ENCODE results near the gene GRXCR2.

Gene GRXCR2

DNA sequence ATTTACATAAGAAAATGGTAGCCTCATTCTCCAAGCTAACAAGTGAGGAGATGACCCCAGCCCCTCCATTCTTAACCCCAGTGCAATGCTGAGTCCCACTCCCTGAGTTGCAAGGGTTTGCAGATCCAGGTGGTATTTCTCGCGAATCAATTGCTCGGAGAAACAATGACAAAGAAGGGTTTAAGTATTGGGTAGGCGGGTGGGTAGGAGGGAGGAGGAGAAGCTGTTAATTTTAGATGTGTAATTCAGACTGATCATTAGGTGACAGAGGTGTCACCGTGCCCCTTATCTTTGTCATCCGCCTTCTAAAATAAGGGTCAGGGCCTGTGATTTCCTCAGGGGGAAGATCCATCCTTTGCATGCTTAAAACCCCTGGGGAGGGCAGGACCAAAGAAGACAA lies 46.6 kb upstream of the GRXCR2 start:
- TF ChIP-seq, protein P1, sequence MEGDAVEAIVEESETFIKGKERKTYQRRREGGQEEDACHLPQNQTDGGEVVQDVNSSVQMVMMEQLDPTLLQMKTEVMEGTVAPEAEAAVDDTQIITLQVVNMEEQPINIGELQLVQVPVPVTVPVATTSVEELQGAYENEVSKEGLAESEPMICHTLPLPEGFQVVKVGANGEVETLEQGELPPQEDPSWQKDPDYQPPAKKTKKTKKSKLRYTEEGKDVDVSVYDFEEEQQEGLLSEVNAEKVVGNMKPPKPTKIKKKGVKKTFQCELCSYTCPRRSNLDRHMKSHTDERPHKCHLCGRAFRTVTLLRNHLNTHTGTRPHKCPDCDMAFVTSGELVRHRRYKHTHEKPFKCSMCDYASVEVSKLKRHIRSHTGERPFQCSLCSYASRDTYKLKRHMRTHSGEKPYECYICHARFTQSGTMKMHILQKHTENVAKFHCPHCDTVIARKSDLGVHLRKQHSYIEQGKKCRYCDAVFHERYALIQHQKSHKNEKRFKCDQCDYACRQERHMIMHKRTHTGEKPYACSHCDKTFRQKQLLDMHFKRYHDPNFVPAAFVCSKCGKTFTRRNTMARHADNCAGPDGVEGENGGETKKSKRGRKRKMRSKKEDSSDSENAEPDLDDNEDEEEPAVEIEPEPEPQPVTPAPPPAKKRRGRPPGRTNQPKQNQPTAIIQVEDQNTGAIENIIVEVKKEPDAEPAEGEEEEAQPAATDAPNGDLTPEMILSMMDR (IDR thresholded peaks at IDR 0.05; ENCODE audit: poor library complexity, severe bottlenecking), result no peak
- Histone ChIP-seq H3K27ac (ENCODE audit: poor library complexity, severe bottlenecking) (no peak overlapping the region), H3K4me1 (ENCODE audit: insufficient read depth, poor library complexity, severe bottlenecking) (peaks cover 16% of the 10 kb centered on the region), H3K4me3 (ENCODE audit: severe bottlenecking) (no peak overlapping the region), H3K36me3 (ENCODE audit: low read depth) (no peaks in the 10 kb centered on the region), H3K27me3 (ENCODE audit: insufficient read depth, poor library complexity, severe bottlenecking) (no peaks in the 10 kb centered on the region), H3K9me3 (ENCODE audit: severe bottlenecking) (no peaks in the 10 kb centered on the region)
- DNase-seq (ENCODE audit: low spot score) (no peak), ATAC-seq (ENCODE audit: low read depth) (no peak)

DNA sequence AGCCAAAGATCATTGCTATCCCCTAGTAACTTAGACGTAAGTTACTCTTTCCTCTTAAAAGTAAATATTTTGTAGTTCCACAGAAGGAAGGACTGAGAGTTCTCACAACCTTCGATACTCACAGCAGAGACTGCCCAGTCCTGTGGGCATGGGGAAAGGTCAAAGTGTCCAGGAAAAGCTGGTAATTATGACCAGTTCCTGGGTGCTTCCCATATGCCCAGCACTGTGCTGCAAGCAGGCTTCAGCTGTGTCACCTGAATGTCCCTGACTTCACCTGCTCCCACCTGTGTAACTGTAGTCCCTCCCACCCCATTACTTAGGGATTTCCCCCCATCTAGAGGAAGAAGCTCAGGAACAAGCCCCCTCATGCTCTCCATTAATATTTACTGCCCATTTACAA lies 45.6 kb upstream of the GRXCR2 start:
- H3K4me3 ChIP-seq (ENCODE audit: severe bottlenecking), result no peak overlapping the region
- H3K36me3 ChIP-seq (ENCODE audit: low read depth), result no peaks in the 10 kb centered on the region
- H3K9me3 ChIP-seq (ENCODE audit: severe bottlenecking), result no peaks in the 10 kb centered on the region
- TF ChIP-seq, protein P1 (IDR thresholded peaks at IDR 0.05; ENCODE audit: poor library complexity, severe bottlenecking), result no peak
- H3K4me1 ChIP-seq (ENCODE audit: insufficient read depth, poor library complexity, severe bottlenecking), result peaks cover 13% of the 10 kb centered on the region
- H3K27me3 ChIP-seq (ENCODE audit: insufficient read depth, poor library complexity, severe bottlenecking), result no peaks in the 10 kb centered on the region
- no peak for ATAC-seq (ENCODE audit: low read depth)
- no peak overlapping the region for H3K27ac ChIP-seq (ENCODE audit: poor library complexity, severe bottlenecking)
- no peak for DNase-seq (ENCODE audit: low spot score)

DNA sequence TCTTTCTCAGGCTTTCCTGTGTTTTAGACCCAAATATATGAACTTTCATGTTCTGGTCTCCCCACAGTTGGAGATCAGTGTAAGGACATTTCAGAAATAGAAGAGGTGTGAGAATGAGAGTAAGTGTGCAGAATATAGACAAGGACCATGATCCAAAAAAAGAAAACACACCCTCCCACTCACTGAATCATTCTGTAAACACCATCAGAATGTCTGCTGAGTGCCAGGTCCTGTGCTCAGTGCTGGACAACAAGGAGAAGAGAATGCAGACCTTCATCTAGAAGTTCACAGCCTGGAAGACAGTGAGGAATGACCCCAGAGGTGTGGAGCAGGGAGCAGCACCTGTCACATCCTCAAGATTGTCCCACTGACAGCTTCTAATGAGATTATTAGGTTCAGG lies 44.5 kb upstream of the GRXCR2 start:
- TF ChIP-seq, protein P1 (IDR thresholded peaks at IDR 0.05; ENCODE audit: poor library complexity, severe bottlenecking), result no peak
- no peak overlapping the region for H3K27ac ChIP-seq (ENCODE audit: poor library complexity, severe bottlenecking)
- no peak overlapping the region for H3K4me3 ChIP-seq (ENCODE audit: severe bottlenecking)
- H3K36me3 ChIP-seq (ENCODE audit: low read depth), result no peaks in the 10 kb centered on the region
- H3K4me1 ChIP-seq (ENCODE audit: insufficient read depth, poor library complexity, severe bottlenecking), result peaks cover 13% of the 10 kb centered on the region
- DNase-seq (ENCODE audit: low spot score) (no peak), ATAC-seq (ENCODE audit: low read depth) (no peak)
- H3K9me3 ChIP-seq (ENCODE audit: severe bottlenecking), result no peaks in the 10 kb centered on the region
- H3K27me3 ChIP-seq (ENCODE audit: insufficient read depth, poor library complexity, severe bottlenecking), result no peaks in the 10 kb centered on the region

DNA sequence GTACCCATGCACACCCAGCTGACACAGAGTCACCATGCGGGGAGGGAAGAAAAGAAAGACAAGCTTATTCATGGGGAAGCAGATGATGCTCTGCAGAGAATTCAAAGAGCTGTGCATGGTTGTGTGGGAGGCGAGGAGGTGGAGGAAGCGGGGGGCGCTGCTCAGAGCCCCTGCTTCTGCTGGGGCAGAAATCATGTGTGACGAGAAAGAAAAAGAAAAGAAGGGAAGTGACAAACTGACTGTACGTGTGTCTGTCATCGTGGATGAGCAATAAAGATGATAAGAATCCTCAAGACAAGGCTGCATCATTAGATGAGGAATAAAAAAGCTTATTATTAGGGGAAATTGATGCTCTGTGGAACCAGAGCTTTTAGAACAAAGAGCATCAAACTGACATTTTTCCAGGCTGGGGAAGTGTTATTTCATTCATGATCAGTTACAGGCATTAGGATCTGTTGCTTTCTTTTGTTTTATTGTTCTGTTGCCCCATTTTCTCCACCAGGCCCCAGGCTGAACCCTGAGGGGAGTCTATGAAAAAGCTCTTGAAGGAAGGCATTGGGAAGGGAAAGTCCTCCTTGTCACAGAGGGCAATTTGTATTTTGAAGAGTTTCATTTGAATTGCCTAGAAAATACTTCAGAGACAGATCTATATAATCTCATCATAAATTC lies 43.3 kb upstream of the GRXCR2 start:
- ATAC-seq (ENCODE audit: low read depth) (no peak), DNase-seq (ENCODE audit: low spot score) (no peak)
- Histone ChIP-seq H3K9me3 (ENCODE audit: severe bottlenecking) (no peaks in the 10 kb centered on the region), H3K4me1 (ENCODE audit: insufficient read depth, poor library complexity, severe bottlenecking) (peaks cover 3% of the 10 kb centered on the region), H3K4me3 (ENCODE audit: severe bottlenecking) (no peak overlapping the region), H3K27ac (ENCODE audit: poor library complexity, severe bottlenecking) (no peak overlapping the region), H3K36me3 (ENCODE audit: low read depth) (no peaks in the 10 kb centered on the region), H3K27me3 (ENCODE audit: insufficient read depth, poor library complexity, severe bottlenecking) (no peaks in the 10 kb centered on the region)
- TF ChIP-seq, protein P1 (IDR thresholded peaks at IDR 0.05; ENCODE audit: poor library complexity, severe bottlenecking), result no peak

DNA sequence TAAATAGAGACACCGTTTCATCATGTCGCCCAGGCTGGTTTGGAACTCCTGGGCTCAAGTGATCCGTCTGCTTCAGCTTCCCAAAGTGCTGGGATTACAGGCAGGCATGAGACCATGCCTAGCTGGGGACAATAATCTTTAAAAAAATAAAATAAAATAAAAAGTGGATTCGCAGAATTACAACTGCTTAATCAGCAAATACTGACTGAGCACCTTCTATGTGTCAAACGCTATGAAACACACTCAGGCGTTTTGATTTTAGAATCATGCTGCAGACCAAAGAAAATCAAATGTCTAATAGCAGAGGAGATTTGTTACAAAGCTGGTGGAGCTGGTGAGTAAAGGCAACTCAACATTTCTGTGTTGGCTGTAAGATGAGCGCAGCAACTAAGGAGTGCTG lies 40.9 kb upstream of the GRXCR2 start:
- TF ChIP-seq, protein P1 (IDR thresholded peaks at IDR 0.05; ENCODE audit: poor library complexity, severe bottlenecking), result no peak
- Histone ChIP-seq H3K27ac (ENCODE audit: poor library complexity, severe bottlenecking) (no peak overlapping the region), H3K4me3 (ENCODE audit: severe bottlenecking) (no peak overlapping the region)

More for the DNA sequence above, 40.9 kb upstream of the GRXCR2 start:
- no peak for ATAC-seq (ENCODE audit: low read depth)
- H3K27me3 ChIP-seq (ENCODE audit: insufficient read depth, poor library complexity, severe bottlenecking), result no peaks in the 10 kb centered on the region
- H3K9me3 ChIP-seq (ENCODE audit: severe bottlenecking), result no peaks in the 10 kb centered on the region
- no peaks in the 10 kb centered on the region for H3K36me3 ChIP-seq (ENCODE audit: low read depth)
- H3K4me1 ChIP-seq (ENCODE audit: insufficient read depth, poor library complexity, severe bottlenecking), result no peaks in the 10 kb centered on the region
- no peak for DNase-seq (ENCODE audit: low spot score)

Measured in RWPE2 (cell line).